ENCODE measurements around the gene VSNL1. TPM values are rescaled to one million over a fixed set of nuclear protein-coding genes. Genes with fewer than 3 reads are reported as not detected.

Gene VSNL1
- total and polyA plus RNA-seq, 2 donors, result 0.47 to 1.4 TPM

- 87% methylated on average over 9 of the region's 9 CpGs for WGBS
- H3K4me3 ChIP-seq (ENCODE audit: low read length in 2 of 2), result no peak overlapping the region
- no peaks in the 10 kb centered on the region for H3K36me3 ChIP-seq (ENCODE audit: control insufficient read depth in 2 of 2, insufficient read depth in 2 of 2, low read length in 1 of 2)
- DNase-seq (ENCODE audit: low read depth in 6 of 9, low spot score in 9 of 9), result no peak
- H3K9me3 ChIP-seq (ENCODE audit: control insufficient read depth in 2 of 2, insufficient read depth in 1 of 2, low read length in 1 of 2), result no peaks in the 10 kb centered on the region
- no peaks in the 10 kb centered on the region for H3K4me1 ChIP-seq (ENCODE audit: control insufficient read depth in 2 of 2, insufficient read depth in 2 of 2, low read length in 2 of 2)
- no peak overlapping the region for H3K27ac ChIP-seq (ENCODE audit: low read depth in 1 of 2, low read length in 1 of 2)
- H3K27me3 ChIP-seq (ENCODE audit: control insufficient read depth in 2 of 2, insufficient read depth in 1 of 2, low read length in 1 of 2), result no peaks in the 10 kb centered on the region
These were observed 112.3 kb downstream of the VSNL1 start for GRCh38 chr2:17652681-17653394.

GRCh38 chr2:17657759-17658158, 117.3 kb downstream of the VSNL1 start:
- Histone ChIP-seq H3K36me3 (ENCODE audit: control insufficient read depth in 2 of 2, insufficient read depth in 2 of 2, low read length in 1 of 2) (peaks cover 0 to 11% of the 10 kb centered on the region in 2 donors), H3K4me1 (ENCODE audit: control insufficient read depth in 2 of 2, insufficient read depth in 2 of 2, low read length in 2 of 2) (no peaks in the 10 kb centered on the region), H3K4me3 (ENCODE audit: low read length in 2 of 2) (no peak overlapping the region), H3K27me3 (ENCODE audit: control insufficient read depth in 2 of 2, insufficient read depth in 1 of 2, low read length in 1 of 2) (no peaks in the 10 kb centered on the region), H3K9me3 (ENCODE audit: control insufficient read depth in 2 of 2, insufficient read depth in 1 of 2, low read length in 1 of 2) (no peaks in the 10 kb centered on the region), H3K27ac (ENCODE audit: low read depth in 1 of 2, low read length in 1 of 2) (no peak overlapping the region)
- DNase-seq (ENCODE audit: low read depth in 6 of 9, low spot score in 9 of 9), result no peak
- 97% methylated on average over 4 of the region's 4 CpGs for WGBS

- WGBS, result 83% methylated on average over 6 of the region's 6 CpGs
- DNase-seq (ENCODE audit: low read depth in 6 of 9, low spot score in 9 of 9), result no peak
- Histone ChIP-seq H3K4me1 (ENCODE audit: control insufficient read depth in 2 of 2, insufficient read depth in 2 of 2, low read length in 2 of 2) (no peaks in the 10 kb centered on the region), H3K36me3 (ENCODE audit: control insufficient read depth in 2 of 2, insufficient read depth in 2 of 2, low read length in 1 of 2) (peaks cover 0 to 11% of the 10 kb centered on the region in 2 donors), H3K27ac (ENCODE audit: low read depth in 1 of 2, low read length in 1 of 2) (no peak overlapping the region), H3K9me3 (ENCODE audit: control insufficient read depth in 2 of 2, insufficient read depth in 1 of 2, low read length in 1 of 2) (no peaks in the 10 kb centered on the region), H3K4me3 (ENCODE audit: low read length in 2 of 2) (no peak overlapping the region), H3K27me3 (ENCODE audit: control insufficient read depth in 2 of 2, insufficient read depth in 1 of 2, low read length in 1 of 2) (no peaks in the 10 kb centered on the region)
These were observed 117.9 kb downstream of the VSNL1 start for GRCh38 chr2:17658251-17658843.

GRCh38 chr2:17660219-17660618, 119.7 kb downstream of the VSNL1 start:
- Histone ChIP-seq H3K27me3 (ENCODE audit: control insufficient read depth in 2 of 2, insufficient read depth in 1 of 2, low read length in 1 of 2) (no peaks in the 10 kb centered on the region), H3K9me3 (ENCODE audit: control insufficient read depth in 2 of 2, insufficient read depth in 1 of 2, low read length in 1 of 2) (no peaks in the 10 kb centered on the region), H3K36me3 (ENCODE audit: control insufficient read depth in 2 of 2, insufficient read depth in 2 of 2, low read length in 1 of 2) (peaks cover 3 to 15% of the 10 kb centered on the region in 2 donors), H3K4me1 (ENCODE audit: control insufficient read depth in 2 of 2, insufficient read depth in 2 of 2, low read length in 2 of 2) (no peaks in the 10 kb centered on the region), H3K4me3 (ENCODE audit: low read length in 2 of 2) (no peak overlapping the region), H3K27ac (ENCODE audit: low read depth in 1 of 2, low read length in 1 of 2) (no peak overlapping the region)
- DNase-seq (ENCODE audit: low read depth in 6 of 9, low spot score in 9 of 9), result no peak
- 92% methylated on average over 4 of the region's 4 CpGs for WGBS

GRCh38 chr2:17661460-17661859, 121.0 kb downstream of the VSNL1 start:
- WGBS, result 97% methylated on average over 1 of the region's 1 CpG
- peaks cover 3 to 20% of the 10 kb centered on the region in 2 donors for H3K36me3 ChIP-seq (ENCODE audit: control insufficient read depth in 2 of 2, insufficient read depth in 2 of 2, low read length in 1 of 2)

GRCh38 chr2:17662723-17663122, 122.2 kb downstream of the VSNL1 start:
- no peak overlapping the region for H3K4me3 ChIP-seq (ENCODE audit: low read length in 2 of 2)
- H3K27me3 ChIP-seq (ENCODE audit: control insufficient read depth in 2 of 2, insufficient read depth in 1 of 2, low read length in 1 of 2), result no peaks in the 10 kb centered on the region
- WGBS, result 99% methylated on average over 1 of the region's 1 CpG
- H3K27ac ChIP-seq (ENCODE audit: low read depth in 1 of 2, low read length in 1 of 2), result no peak overlapping the region
- no peaks in the 10 kb centered on the region for H3K9me3 ChIP-seq (ENCODE audit: control insufficient read depth in 2 of 2, insufficient read depth in 1 of 2, low read length in 1 of 2)
- peaks cover 3 to 22% of the 10 kb centered on the region in 2 donors for H3K36me3 ChIP-seq (ENCODE audit: control insufficient read depth in 2 of 2, insufficient read depth in 2 of 2, low read length in 1 of 2)
- no peak for DNase-seq (ENCODE audit: low read depth in 6 of 9, low spot score in 9 of 9)
- H3K4me1 ChIP-seq (ENCODE audit: control insufficient read depth in 2 of 2, insufficient read depth in 2 of 2, low read length in 2 of 2), result no peaks in the 10 kb centered on the region

More at GRCh38 chr2:17661460-17661859, 121.0 kb downstream of the VSNL1 start:
- Histone ChIP-seq H3K27ac (ENCODE audit: low read depth in 1 of 2, low read length in 1 of 2) (no peak overlapping the region), H3K9me3 (ENCODE audit: control insufficient read depth in 2 of 2, insufficient read depth in 1 of 2, low read length in 1 of 2) (no peaks in the 10 kb centered on the region), H3K4me3 (ENCODE audit: low read length in 2 of 2) (no peak overlapping the region), H3K4me1 (ENCODE audit: control insufficient read depth in 2 of 2, insufficient read depth in 2 of 2, low read length in 2 of 2) (no peaks in the 10 kb centered on the region), H3K27me3 (ENCODE audit: control insufficient read depth in 2 of 2, insufficient read depth in 1 of 2, low read length in 1 of 2) (no peaks in the 10 kb centered on the region)
- no peak for DNase-seq (ENCODE audit: low read depth in 6 of 9, low spot score in 9 of 9)

GRCh38 chr2:17664534-17664933, 124.0 kb downstream of the VSNL1 start:
- H3K27ac ChIP-seq (ENCODE audit: low read depth in 1 of 2, low read length in 1 of 2), result no peak overlapping the region
- no peaks in the 10 kb centered on the region for H3K27me3 ChIP-seq (ENCODE audit: control insufficient read depth in 2 of 2, insufficient read depth in 1 of 2, low read length in 1 of 2)
- 100% methylated on average over 1 of the region's 1 CpG for WGBS
- DNase-seq (ENCODE audit: low read depth in 6 of 9, low spot score in 9 of 9), result no peak
- H3K4me3 ChIP-seq (ENCODE audit: low read length in 2 of 2), result no peak overlapping the region
- H3K4me1 ChIP-seq (ENCODE audit: control insufficient read depth in 2 of 2, insufficient read depth in 2 of 2, low read length in 2 of 2), result no peaks in the 10 kb centered on the region
- peaks cover 3 to 31% of the 10 kb centered on the region in 2 donors for H3K36me3 ChIP-seq (ENCODE audit: control insufficient read depth in 2 of 2, insufficient read depth in 2 of 2, low read length in 1 of 2)
- H3K9me3 ChIP-seq (ENCODE audit: control insufficient read depth in 2 of 2, insufficient read depth in 1 of 2, low read length in 1 of 2), result no peaks in the 10 kb centered on the region

GRCh38 chr2:17667898-17668297, 127.4 kb downstream of the VSNL1 start:
- H3K9me3 ChIP-seq (ENCODE audit: control insufficient read depth in 2 of 2, insufficient read depth in 1 of 2, low read length in 1 of 2), result no peaks in the 10 kb centered on the region
- H3K36me3 ChIP-seq (ENCODE audit: control insufficient read depth in 2 of 2, insufficient read depth in 2 of 2, low read length in 1 of 2), result peaks cover 3 to 28% of the 10 kb centered on the region in 2 donors
- DNase-seq (ENCODE audit: low read depth in 6 of 9, low spot score in 9 of 9), result no peak
- no peaks in the 10 kb centered on the region for H3K27me3 ChIP-seq (ENCODE audit: control insufficient read depth in 2 of 2, insufficient read depth in 1 of 2, low read length in 1 of 2)
- no peak overlapping the region for H3K4me3 ChIP-seq (ENCODE audit: low read length in 2 of 2)
- 97% methylated on average over 1 of the region's 1 CpG for WGBS
- H3K4me1 ChIP-seq (ENCODE audit: control insufficient read depth in 2 of 2, insufficient read depth in 2 of 2, low read length in 2 of 2), result no peaks in the 10 kb centered on the region
- H3K27ac ChIP-seq (ENCODE audit: low read depth in 1 of 2, low read length in 1 of 2), result no peak overlapping the region

- Histone ChIP-seq H3K27me3 (ENCODE audit: control insufficient read depth in 2 of 2, insufficient read depth in 1 of 2, low read length in 1 of 2) (no peaks in the 10 kb centered on the region), H3K36me3 (ENCODE audit: control insufficient read depth in 2 of 2, insufficient read depth in 2 of 2, low read length in 1 of 2) (peaks cover 0 to 25% of the 10 kb centered on the region in 2 donors), H3K27ac (ENCODE audit: low read depth in 1 of 2, low read length in 1 of 2) (no peak overlapping the region), H3K4me1 (ENCODE audit: control insufficient read depth in 2 of 2, insufficient read depth in 2 of 2, low read length in 2 of 2) (no peaks in the 10 kb centered on the region), H3K9me3 (ENCODE audit: control insufficient read depth in 2 of 2, insufficient read depth in 1 of 2, low read length in 1 of 2) (no peaks in the 10 kb centered on the region), H3K4me3 (ENCODE audit: low read length in 2 of 2) (no peak overlapping the region)
- 97% methylated on average over 7 of the region's 7 CpGs for WGBS
- DNase-seq (ENCODE audit: low read depth in 6 of 9, low spot score in 9 of 9), result no peak
These were observed 132.3 kb downstream of the VSNL1 start for GRCh38 chr2:17672583-17673317.

Measured in thymus (tissue), 11 donors.